Urothelium cell line (cell line): ENCODE results near the gene FAM83G.
"Not testable (repeated sequence)": the region's sequence is repeated elsewhere in the genome, so short reads cannot be mapped to it uniquely, and the experiment has no call there.

Source experiments
- DNase-seq: peaks from one replicate; pipeline ENCODE4 v3.0.0; 2011; ENCODE audit warnings: low spot score, mixed read lengths
- FAIRE-seq: peaks from 2 replicates; lab custom pipeline; 2011; peaks lifted over from hg19 to GRCh38; lab: Jason Lieb, UNC

Gene FAM83G

DNA sequence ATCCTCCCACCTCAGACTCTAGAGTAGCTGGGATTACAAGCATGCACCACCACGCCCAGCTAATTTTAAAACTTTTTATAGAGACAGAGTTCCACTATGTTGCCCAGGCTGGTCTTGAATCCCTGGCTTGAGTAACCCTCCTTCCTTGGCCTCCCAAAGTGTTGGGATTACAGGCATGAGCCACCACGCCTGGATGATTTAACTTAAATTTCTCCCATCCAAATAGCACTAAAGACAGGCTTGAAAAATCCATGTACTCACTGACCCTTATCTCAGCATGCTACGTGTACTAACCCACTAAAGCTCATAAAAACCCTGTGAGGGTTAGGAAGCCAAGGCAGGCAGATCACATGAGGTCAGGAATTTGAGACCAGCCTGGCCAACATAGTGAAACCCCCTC lies 48.0 kb downstream of the FAM83G start:
- DNase-seq: no peak
- FAIRE-seq: no peak

DNA sequence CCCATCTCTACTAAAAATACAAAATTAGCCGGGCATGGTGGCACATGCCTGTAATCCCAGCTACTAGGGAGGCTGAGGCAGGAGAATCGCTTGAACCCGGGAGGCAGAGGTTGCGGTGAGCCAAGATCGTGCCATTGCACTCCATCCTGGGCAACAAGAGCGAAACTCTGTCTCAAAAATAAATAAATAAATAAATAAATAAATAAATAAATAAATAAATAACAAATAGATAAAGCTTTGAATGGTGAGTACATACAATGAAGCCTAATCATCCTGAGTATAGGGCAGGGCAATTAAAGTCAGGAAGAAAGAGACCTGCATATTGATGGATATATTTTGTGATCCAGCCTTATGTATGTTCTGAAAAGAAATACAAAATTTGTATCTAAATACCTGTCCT lies 48.5 kb downstream of the FAM83G start:
- not testable (repeated sequence) for FAIRE-seq, DNase-seq

DNA sequence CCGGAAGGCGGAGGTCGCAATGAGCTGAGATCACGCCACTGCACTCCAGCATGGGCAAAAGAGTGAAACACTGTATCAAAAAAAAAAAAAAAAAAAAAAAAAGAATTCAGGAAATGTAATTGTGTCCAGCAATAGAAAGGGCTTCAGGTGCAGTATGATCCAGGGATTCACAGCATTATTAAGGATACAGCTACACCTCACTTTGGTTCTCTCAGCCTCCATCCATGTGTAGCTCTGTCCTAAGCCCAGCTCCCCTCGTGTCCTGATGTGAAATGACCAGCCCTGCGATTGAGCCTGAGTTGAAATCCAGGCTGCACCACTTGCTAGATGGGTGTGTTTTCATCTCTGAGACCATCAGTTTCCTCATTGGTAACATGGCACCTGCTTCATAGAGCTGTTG lies 49.6 kb downstream of the FAM83G start:
- FAIRE-seq (no peak), DNase-seq (no peak)

DNA sequence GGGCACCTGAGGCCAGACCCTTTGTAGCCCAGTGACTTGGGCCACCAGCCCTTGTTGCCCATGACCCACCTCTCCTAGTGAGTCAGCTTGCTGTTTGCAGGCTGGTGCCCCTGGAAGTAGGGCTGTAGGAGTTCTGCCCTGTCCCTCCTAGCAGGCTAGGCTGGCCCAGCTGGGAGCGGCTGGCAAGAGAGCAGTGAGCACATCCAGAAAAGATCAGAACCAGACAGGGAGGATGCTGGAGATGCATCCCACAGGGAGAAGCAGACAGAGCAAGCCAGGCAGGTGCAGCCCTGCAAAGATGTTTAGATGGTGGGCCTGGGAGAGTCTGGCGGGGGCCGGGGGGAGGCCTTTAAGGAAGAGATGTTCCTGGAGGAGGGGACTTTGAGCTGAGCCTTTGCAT lies 50.2 kb downstream of the FAM83G start:
- FAIRE-seq: no peak
- DNase-seq: no peak

DNA sequence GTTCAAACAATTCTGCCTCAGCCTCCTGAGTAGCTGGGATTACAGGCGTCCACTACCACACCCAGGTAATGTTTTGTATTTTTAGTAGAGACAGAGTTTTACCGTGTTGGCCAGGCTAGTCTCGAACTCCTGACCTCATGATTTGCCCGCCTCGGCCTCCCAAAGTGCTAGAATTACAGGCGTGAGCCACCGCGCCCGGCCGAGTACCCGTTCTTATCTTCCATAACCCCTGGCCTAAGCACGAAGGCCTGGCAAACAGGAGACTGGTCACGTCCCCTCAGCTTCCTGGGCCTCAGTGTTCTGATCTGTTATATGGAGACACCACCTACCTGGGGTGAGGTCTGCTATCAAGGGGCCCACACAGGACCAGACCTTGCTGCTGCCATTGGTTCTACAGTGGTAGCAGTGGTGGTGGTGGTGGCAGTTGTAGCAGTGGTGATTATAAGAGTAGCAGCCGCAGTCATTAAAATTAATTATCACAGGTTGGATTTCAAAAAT lies 51.3 kb downstream of the FAM83G start:
- no peak for DNase-seq
- no peak for FAIRE-seq

DNA sequence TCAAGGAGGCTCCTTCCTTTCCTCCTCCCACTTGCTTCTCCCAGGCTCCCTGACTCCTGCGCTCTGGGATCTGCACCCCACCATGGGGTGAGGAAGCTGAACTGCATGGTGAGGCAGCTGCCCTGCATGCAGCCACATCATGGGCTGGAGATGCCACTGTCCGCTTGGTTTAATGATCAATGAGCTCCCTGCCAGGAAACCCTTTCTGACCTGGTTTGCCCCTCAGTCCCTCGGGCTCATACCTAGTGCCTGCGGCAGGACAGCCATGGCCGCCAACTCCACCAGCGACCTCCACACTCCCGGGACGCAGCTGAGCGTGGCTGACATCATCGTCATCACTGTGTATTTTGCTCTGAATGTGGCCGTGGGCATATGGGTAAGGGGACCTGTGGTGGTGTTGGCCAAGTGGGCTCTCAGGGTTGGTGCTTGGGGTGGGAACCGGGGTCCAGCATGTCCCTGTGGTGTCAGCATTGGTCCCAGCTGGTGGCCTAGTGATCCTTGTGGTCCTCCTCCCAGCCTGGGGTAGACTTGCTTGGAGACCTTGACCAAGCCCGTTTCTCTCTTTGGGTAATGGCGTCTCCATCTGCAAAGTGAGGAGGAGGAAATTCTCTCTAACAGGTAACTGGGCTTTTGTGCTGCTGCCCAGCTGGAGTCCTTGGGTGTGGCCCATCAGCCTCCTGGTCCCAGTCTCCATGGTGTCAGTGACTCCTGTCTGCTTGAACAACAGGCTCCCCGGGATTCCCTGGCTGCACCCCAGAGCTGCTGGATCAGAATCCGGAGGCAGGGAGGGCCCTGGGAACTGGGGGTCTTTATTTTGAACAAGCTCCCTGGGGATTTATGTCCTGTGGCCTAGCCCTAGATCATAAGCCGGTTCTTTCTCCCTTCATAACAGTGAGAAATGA lies 52.4 kb downstream of the FAM83G start, which contains the start of gene SLC5A10:
TSS of gene SLC5A10 (plus strand) at position 225 of the 902 bp plus-strand sequence. CDS start at position 266, 41 bp downstream.
- peak; percentile 13 for DNase-seq
- FAIRE-seq: peak; percentile 40

DNA sequence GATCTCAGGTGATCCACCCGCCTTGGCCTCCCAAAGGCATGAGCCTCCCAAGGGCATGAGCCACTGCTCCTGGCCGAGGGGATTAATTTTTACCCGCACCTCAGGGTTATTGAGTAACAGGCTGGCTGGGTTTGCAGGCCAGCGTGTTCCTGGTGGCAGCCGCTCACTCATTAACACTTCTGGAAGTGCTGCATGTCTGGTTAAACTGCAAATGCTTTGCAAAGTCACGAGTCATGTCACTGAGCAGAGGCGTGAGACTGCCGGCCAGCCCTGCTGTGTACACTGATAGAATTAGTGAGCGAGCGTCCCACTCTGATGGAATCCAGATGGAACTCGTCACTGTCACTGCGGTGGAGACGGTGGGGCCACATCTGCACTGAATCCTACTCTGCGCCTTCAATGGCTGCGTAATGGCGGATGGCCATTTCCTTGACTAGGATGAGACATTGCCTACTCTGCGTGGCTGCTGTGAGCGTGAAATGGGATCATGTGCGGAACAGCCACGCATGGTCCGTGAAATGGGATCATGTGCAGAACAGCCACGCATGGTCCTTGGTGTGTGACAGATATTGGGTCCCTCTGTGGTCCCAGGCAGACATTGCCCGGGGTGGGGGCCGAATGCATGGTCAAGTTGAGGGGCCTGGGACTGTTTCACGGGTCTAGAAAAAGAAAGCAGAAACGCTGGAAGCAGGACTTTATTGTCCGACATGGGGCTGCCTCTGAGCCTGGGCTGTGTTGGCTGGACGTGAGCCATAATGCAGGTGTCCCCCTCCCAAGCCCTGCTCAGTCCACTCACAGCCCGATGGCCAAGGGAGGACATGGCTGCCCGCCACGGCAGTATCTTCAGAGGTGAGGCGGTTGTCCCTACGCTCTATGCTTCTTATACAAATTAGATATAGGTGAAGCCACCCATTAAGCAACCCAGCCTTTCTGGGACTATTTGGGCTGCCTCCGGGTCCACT lies 53.3 kb downstream of the FAM83G start:
- DNase-seq: no peak
- FAIRE-seq: no peak

DNA sequence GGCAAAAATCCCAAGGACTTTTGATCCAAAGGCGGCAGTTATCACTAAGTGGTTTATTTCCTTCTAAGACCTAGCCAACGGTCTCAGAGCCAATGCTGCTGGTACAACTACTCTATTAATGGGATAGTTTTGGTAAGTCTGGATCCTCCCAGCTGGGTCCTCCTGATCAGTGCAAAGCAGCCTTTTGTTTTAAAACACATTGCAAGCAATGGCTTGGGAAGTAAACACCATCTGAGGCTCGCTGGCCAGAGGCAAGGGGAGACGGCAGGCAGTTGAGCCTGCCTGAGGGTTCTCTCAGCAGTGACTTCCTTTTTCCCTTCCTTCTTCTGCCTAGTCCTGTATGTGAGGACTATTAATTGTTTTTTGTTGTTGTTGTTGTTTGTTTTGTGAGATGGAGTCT lies 54.2 kb downstream of the FAM83G start:
- no peak for FAIRE-seq
- no peak for DNase-seq

DNA sequence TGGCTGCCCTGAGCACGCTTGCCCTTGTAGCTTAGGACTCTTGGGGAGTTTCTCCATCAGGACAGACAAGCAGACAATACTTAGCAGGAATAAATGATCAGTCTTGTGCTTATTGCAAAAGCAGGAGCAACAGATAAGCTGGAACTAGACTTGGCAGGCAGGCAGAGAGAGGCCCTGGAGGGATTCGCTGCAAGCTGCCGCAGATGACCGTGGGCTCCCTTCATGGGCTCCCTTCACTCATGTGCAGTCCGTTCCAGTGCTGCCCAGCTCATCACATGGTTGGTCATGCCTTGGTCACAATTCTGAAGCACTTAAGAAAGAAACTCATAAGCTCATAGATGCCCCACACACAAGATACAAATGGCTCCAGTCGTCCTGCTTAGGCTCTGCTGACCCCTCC lies 55.0 kb downstream of the FAM83G start:
- FAIRE-seq: no peak
- no peak for DNase-seq

DNA sequence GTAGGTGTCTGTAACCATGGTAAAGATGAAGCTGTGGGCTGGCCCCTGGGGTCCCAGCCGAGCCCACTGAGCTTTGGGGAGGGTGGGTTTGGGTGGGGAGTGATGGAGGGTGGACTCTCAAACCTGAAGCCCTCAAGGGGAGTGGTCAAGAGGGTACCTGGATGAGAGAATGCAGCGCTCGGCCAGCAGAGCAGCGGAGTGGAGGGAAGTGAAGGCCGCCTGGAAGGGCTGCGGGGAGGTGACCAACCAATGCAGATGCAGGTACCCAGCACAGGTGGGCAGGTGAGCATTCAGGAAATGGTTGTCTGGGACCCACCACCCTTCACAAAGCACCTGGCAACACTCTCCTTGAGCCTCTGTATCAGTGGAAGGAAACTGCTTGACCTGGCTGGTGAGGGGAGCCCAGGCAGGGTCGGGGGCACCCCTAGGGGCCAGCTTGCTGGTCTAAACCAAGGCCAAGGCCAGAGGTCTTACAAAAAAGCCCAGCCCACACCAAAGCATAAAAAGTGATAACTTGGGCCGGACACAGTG lies 56.0 kb downstream of the FAM83G start:
- FAIRE-seq (no peak), DNase-seq (no peak)

DNA sequence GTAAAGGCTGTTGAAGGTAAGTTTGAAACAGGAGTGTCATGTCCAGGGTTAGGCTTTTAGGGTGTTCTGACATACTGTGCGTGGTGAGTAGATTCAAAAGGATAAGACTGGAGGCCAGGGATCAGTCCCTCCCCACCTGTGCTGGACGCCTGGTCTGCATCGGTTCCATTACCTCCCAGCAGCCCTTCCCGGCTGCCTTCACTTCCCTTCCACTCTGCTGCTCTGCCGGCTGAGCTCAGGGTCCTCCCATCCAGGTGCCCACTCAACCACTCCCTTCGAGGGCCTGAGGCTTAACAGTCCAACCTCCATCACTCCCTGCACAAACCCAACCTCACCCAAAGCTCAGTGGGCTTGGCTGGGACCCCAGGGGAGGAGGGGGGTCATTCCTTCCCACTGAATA lies 56.7 kb downstream of the FAM83G start:
- DNase-seq (no peak), FAIRE-seq (no peak)

DNA sequence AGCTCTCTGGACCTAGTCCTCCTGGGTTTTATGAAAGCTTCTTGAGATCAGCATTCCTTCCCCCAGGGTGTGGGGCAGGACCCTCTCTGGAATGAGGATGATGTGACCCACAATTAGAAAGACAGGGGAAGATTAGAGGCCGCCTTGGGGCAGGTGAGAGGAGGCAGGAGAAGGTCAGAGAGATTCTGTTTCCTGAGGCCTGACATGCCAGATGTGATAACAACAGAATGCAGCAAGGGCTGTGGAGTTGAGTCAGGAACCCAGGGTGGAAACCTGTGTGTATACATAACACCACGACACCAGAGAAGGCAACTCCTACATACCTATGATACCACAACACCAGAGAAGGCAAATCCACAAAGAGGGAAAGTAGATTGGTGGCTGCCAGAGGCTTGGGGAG lies 58.0 kb downstream of the FAM83G start:
- no peak for DNase-seq
- FAIRE-seq: no peak

DNA sequence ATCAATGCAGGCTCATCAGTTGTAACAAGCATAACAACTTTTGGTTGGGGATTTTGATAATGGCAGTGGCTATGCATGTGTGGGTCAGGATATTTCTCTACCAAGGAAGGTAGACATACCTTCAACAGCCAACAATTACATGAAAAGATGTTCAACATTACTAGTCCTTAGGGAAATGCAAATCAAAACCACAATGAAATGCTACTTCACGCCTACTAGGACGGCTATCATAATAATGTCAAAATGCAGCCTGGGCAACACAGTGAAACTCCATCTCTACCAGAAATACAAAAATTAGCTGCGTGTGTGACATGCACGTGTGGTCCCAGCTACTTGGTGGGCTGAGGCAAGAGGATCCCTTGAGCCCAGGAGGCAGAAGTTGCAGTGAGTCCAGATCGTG lies 59.9 kb downstream of the FAM83G start:
- FAIRE-seq (no peak), DNase-seq (no peak)

DNA sequence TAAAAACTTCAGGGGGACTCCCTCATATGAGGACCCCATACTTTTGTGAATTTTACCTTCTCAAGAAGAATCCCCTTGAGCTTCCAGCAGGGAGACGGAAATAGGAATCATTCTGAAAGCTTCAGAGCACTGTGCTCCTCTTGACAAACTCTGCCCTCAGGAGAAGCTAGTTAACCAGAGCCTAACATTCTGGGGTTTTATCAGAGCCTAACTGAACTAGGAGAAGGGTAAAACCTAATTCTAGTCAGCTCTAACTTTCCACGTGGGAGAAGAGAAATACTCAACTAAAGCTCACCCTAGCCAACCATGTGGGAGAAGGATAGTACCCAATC lies 65.9 kb downstream of the FAM83G start:
- FAIRE-seq (no peak), DNase-seq (no peak)

DNA sequence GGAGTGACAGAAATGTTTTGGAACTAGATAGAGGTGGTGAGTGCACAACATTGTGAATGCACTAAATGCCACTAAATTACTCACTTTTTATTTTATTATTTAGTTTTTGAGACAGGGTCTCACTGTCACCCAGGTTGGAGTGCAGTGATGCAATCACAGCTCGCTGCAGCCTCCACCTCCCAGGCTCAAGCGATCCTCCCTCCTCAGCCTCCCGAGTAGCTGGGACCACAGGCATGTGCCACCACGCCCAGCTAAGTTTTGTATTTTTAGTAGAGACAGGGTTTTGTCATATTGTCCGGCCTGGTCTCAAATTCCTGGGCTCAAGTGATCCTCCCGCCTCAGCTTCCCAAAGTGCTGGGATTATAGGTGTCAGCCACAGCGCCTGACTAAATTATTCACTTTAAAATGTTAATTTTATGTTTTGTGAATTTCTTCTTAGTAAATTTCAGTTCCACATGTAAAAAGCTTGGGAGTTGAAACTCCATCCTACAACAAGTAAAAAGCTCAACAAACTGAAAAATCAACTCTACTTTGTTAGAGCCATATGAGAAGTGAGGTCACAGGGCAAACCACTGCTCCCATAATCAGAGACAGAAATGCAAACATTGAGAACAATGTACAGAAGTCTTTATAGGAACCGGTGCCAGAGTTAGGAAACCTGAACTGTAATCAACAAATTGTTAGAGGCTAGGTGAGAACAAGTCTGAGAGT lies 66.4 kb downstream of the FAM83G start:
- FAIRE-seq: no peak

DNA sequence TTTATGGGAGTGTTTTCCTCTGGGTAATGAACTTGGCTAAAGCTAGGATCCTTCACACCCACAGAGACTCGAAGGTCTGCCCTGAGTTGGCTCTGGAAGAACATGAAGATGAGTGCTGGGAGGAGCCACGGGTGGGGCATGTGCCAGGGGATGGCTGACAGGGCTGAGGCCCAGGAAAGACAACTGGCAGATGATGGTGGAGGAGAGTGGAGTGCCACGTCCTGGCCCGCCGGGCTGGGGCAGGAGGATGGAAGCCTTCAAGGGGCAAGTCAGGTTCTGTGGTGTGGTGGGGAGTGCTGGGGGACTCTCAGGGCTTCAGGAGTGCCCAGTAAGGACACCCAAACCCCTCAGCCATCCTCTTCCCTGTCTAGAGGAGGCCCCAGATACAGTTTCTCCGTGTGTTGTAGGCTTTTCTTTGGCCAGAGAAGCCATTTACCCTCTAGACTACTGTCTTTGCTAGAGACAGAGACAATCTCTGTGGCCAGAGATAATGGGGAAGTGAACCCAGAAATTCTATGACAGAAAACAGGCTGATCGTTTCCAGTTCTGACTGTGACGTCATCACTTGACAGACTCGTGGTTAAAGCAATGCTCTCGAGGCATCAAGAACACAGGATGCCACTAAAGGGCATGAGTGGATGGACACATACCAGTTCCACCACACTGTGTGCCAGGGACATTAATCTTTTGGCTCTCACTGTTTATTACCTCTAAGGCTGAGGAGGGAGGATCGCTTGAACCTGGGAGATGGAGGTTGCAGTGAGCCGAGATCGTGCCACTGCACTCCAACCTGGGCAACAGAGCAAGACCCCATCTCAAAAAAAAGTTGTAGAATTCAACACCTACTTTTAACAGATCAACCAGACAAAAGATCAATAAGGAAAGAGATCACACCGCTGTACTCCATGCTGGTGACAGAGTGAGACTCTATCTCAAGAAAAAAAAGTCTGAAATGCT lies 71.2 kb downstream of the FAM83G start:
- no peak for DNase-seq
- FAIRE-seq: peak; percentile 5

More for the DNA sequence above, 66.4 kb downstream of the FAM83G start:
- DNase-seq: no peak

DNA sequence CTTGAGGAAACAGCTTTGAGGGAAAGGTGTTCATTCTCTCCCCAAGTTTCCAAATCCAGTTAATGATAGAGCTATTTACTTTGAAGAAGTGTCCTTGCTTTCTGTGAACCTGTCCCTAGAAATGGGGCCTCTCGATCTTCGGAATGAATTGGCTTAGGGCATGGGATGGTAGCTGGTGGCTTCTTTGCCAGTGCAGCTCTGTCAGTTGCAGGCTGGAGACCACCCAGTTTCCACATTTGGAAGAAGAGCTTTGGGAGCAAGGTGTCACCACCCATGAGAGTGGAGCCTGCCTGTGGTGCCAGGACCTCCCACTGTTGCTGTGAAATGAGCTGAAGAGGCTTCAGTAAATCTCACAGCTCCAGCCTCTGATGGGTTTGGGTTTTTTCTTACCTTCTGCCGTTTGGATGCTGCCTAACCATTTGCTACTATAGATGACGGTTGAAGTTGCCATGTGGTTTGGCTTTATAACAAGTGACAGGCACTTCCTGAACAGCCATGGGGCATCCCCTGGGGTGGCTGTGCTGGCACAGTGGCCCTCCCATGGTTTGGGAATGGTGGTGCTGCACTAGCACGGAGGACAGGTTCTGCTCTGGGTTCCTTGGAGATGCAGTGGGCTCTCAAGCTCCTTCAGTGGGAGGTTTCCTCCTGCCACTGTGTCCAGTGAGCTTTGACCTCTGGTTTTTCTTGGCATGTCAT lies 72.1 kb downstream of the FAM83G start:
- FAIRE-seq (no peak), DNase-seq (no peak)

DNA sequence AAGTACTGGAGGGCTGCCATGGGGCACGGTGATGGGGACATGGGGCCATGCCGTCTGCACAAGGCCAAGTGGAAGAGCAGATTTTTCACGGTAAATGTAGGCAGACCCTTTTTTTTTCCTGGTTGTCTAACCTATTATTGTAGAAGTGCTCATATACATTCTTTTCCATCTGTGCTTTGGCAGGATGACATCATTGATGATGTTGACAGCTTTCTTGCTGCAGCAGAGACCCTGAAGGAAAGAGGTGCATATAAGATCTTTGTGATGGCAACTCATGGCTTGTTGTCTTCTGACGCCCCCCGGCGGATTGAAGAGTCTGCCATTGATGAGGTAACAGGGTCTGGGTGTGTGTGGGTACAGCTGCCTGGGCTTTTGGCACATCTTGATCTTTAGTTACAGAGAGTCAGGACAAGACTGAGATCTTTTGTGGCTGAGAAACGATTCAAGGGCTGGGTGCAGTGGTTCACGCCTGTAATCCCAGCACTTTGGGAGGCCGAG lies 75.9 kb downstream of the FAM83G start:
- no peak for FAIRE-seq
- no peak for DNase-seq

DNA sequence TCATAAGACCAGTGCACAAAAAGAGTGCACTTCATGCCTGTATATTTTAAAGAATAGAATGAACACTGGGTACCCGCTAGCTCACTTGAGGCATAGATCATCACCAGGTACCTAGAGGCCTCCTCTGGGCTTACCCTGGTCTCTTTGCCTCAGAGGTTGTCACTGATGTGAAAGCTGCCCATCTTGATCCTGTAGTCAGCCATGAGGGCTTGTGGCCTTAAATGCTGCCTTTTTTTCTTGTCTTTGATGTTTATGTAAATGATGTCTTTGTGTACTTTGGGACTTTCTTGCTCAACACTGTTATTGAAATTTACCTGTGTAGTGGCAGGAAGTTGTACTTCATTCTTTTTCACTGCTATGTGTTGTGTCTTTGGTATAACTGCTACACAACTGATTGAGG lies 79.4 kb downstream of the FAM83G start:
- FAIRE-seq (no peak), DNase-seq (no peak)
